ENCODE results near the gene KHNYN. TPM values are rescaled to one million over a fixed set of nuclear protein-coding genes. Genes with fewer than 3 reads are reported as not detected.

KHNYN gene
- total and polyA plus RNA-seq, 2 of the 8 experiments (the other 6 are each of a cell fraction or from before 2014, with no cell fraction given), result 7.6 to 22.3 TPM

DNA sequence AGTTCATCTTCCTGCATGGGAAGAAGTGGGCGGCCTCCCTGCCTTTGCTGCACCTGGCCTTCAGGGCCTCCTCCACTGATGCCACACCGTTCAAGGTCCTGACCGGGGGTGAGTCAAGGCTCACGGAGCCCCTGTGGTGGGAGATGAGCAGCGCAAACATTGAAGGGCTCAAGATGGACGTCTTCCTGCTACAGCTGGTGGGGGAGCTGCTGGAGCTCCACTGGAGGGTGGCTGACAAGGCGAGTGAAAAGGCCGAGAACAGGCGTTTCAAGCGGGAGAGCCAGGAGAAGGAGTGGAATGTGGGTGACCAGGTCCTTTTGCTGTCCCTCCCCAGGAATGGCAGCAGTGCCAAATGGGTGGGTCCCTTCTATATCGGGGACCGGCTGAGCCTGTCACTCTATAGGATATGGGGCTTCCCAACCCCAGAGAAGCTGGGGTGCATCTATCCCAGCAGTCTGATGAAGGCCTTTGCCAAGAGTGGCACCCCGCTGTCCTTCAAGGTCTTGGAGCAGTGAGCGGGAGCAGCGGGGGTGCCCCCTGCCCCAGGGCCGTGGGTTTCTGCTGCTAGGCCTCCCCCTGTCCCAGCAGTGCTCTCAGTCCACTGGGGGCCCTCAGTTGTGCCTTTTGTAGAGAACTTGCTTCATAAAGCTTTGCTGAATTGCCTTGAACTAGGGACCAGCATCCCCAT lies 12.7 kb upstream of the KHNYN start:
- H2AFZ ChIP-seq (ENCODE audit: low read length), result no peak overlapping the region
- no peak overlapping the region for H3K14ac ChIP-seq (ENCODE audit: insufficient read length)
- H3K79me2 ChIP-seq (ENCODE audit: control insufficient read depth in 1 of 2, insufficient read depth in 2 of 2, low read length in 2 of 2), result no peaks in the 10 kb centered on the region
- no peak overlapping the region for H3K9ac ChIP-seq (replicated peaks in 1 of 4; ENCODE audit: extremely low read depth in 1 of 4, low read depth in 3 of 4, low read length in 3 of 4)
- H2BK120ac ChIP-seq (replicated peaks; ENCODE audit: low read depth, low read length), result no peak overlapping the region
- no peak overlapping the region for H3K23ac ChIP-seq (ENCODE audit: insufficient read length)
- FAIRE-seq, result no peak
- H3K4me3 ChIP-seq (ENCODE audit: extremely low read depth in 1 of 4, insufficient read depth in 2 of 4, low read depth in 3 of 4, low read length in 4 of 4), result no peak overlapping the region
- WGBS, 2 experiments (ENCODE audit: extremely low coverage in 1 of 2, insufficient coverage in 1 of 2, insufficient read length in 1 of 2, insufficient replicate concordance in 2 of 2, low coverage in 1 of 2, low lambda C conversion rate in 2 of 2, missing lambda C conversion rate in 1 of 2), result 91% methylated on average over 16 of the region's 16 CpGs; no CpG with 5 or more reads in 1 of the 2 experiments
- H3K23me2 ChIP-seq (ENCODE audit: low read depth, low read length), result no peaks in the 10 kb centered on the region
- no peak overlapping the region for H2BK15ac ChIP-seq (ENCODE audit: low read length)
- no peak for DNase-seq (ENCODE audit: low read depth in 1 of 2, low spot score in 2 of 2)
- no peak overlapping the region for H4K5ac ChIP-seq (ENCODE audit: insufficient read length, low read depth, low read length)
- H2BK12ac ChIP-seq (ENCODE audit: low read depth, low read length), result no peak overlapping the region
- no peak overlapping the region for H3K18ac ChIP-seq (ENCODE audit: extremely low read depth, low read length)
- no peaks in the 10 kb centered on the region for H4K20me1 ChIP-seq (replicated peaks in 1 of 2; ENCODE audit: control insufficient read depth in 1 of 2, insufficient read depth in 2 of 2, low read length in 2 of 2)
- ChIA-PET POLR2A (ENCODE audit: partially characterized antibody) (interaction anchor here (1.1 to 6.3 kb wide), 2 partner anchors 12 to 19 kb away, joined by 5 to 28 read pairs; partner anchors contain the start of genes CBLN3 and KHNYN), CTCF (ENCODE audit: partially characterized antibody) (interaction anchor here (1.2 to 21.3 kb wide), 8 partner anchors 9 to 88 kb away, joined by 4 to 664 read pairs (median 18); partner anchors contain the start of genes ADCY4, CBLN3, NYNRIN and RIPK3)
- peak overlapping the region; percentile 57; the same call in 1 of the 2 replicates for H4K8ac ChIP-seq (ENCODE audit: extremely low read depth, insufficient read depth, low read length)
- no peaks in the 10 kb centered on the region for H3K4me1 ChIP-seq (replicated peaks in 1 of 4; ENCODE audit: control insufficient read depth in 3 of 4, insufficient read depth in 4 of 4, low read length in 3 of 4)
- no peak overlapping the region for H3K27ac ChIP-seq (ENCODE audit: low read depth, low read length)
- H3K9me3 ChIP-seq (ENCODE audit: insufficient read depth in 2 of 2, low read depth in 1 of 2, low read length in 1 of 2), result no peaks in the 10 kb centered on the region
- H3K4ac ChIP-seq (replicated peaks; ENCODE audit: insufficient read length, low read depth, low read length), result no peak overlapping the region
- no peak overlapping the region for H2AK5ac ChIP-seq (ENCODE audit: low read depth, low read length)
- H4K91ac ChIP-seq (replicated peaks; ENCODE audit: insufficient read length, low read length), result no peak overlapping the region
- no peak overlapping the region for H3K4me2 ChIP-seq (ENCODE audit: insufficient read depth in 1 of 2, low read depth in 2 of 2, low read length in 2 of 2)
- no peak overlapping the region for H3K56ac ChIP-seq (replicated peaks; ENCODE audit: insufficient read length, low read depth, low read length)
- no peak overlapping the region for H2BK20ac ChIP-seq (ENCODE audit: low read length)
- H3K27me3 ChIP-seq (replicated peaks in 1 of 4; ENCODE audit: control insufficient read depth in 3 of 4, extremely low read depth in 1 of 4, insufficient read depth in 3 of 4, low read length in 3 of 4), result peaks cover 0 to 6% (median 2%) of the 10 kb centered on the region in 4 experiments; a peak in 3 of 7 replicates
- H3K36me3 ChIP-seq (ENCODE audit: control insufficient read depth in 2 of 4, insufficient read depth in 4 of 4, low read length in 3 of 4), result peaks cover 4 to 11% (median 7%) of the 10 kb centered on the region in 4 experiments; a peak in 5 of 8 replicates
- no peaks in the 10 kb centered on the region for H3K79me1 ChIP-seq (ENCODE audit: low read depth, low read length)
- no peak overlapping the region for H2BK5ac ChIP-seq (ENCODE audit: low read depth, low read length)
- no peak for TF ChIP-seq RFX5 (IDR thresholded peaks at IDR 0.05; ENCODE audit: borderline replicate concordance, low read depth, low read length)
- no peak for TF ChIP-seq HDAC6 (IDR thresholded peaks at IDR 0.05; ENCODE audit: low read depth, low read length)
- no peak for TF ChIP-seq CEBPB (IDR thresholded peaks at IDR 0.05; ENCODE audit: low read depth, low read length)
- TF ChIP-seq BCL11A (IDR thresholded peaks at IDR 0.05; ENCODE audit: low read depth in 2 of 2, low read length in 2 of 2), result no peak
- no peak for TF ChIP-seq SP2 (IDR thresholded peaks at IDR 0.05; ENCODE audit: low read length)
- no peak for TF ChIP-seq SP1 (IDR thresholded peaks at IDR 0.05; ENCODE audit: low read depth, low read length)
- TF ChIP-seq NRF1 (IDR thresholded peaks at IDR 0.05; ENCODE audit: low read depth, low read length), result no peak
- TF ChIP-seq BACH1 (IDR thresholded peaks at IDR 0.05; ENCODE audit: low read length), result no peak
- no peak for TF ChIP-seq POU5F1 (IDR thresholded peaks at IDR 0.05; ENCODE audit: low read depth, low read length)
- TF ChIP-seq SIN3A (conservative IDR thresholded peaks at IDR 0.05 in 1 of 2, IDR thresholded peaks at IDR 0.05 in 1 of 2; ENCODE audit: low read depth in 1 of 2, low read length in 2 of 2), result no peak
- TF ChIP-seq TEAD4 (IDR thresholded peaks at IDR 0.05; ENCODE audit: low read depth, low read length), result no peak
- no peak for TF ChIP-seq USF2 (IDR thresholded peaks at IDR 0.05; ENCODE audit: low read length)
- no peak for TF ChIP-seq ZNF274 (IDR thresholded peaks at IDR 0.05; ENCODE audit: borderline replicate concordance, extremely low read depth, low read length)
